Thoracic aorta (tissue), 2 donors: Measurements from ENCODE around the gene PTPDC1. TPM values are rescaled to one million over a fixed set of nuclear protein-coding genes. Genes with fewer than 3 reads are reported as not detected.

ENCODE experiments used
- ATAC-seq: fragments of 150-250 bp; one replicate; pipeline ENCODE4 v1.8.0; 2017; ENCODE audit warnings: low read depth; ENCODE audit not compliant: insufficient number of reproducible peaks, low FRiP score
- DNase-seq: peaks from one replicate; pipeline ENCODE4 v3.0.0-alpha.2; 2020; ENCODE audit warnings: low spot score
- H3K27ac ChIP-seq, 2 donors: fragments of 200-600 bp; sonication (generic); 1 replicate in 1 of 2; 2 replicates in 1 of 2; pipeline ENCODE4 v1.5.1; 2016; ENCODE audit warnings: mild to moderate bottlenecking in 2 of 2, moderate library complexity in 2 of 2
- H3K27me3 ChIP-seq: fragments of 200-600 bp; sonication (generic); replicated peaks from 2 replicates; pipeline ENCODE4 v1.6.0; 2016; ENCODE audit warnings: mild to moderate bottlenecking; ENCODE audit not compliant: insufficient read depth
- H3K36me3 ChIP-seq: fragments of 200-600 bp; sonication (generic); one replicate; pipeline ENCODE4 v1.5.1; 2016
- H3K4me1 ChIP-seq, 2 donors: fragments of 200-600 bp; sonication (generic); 1 replicate in 1 of 2; 2 replicates in 1 of 2; pipeline versions ENCODE4 v1.5.1 to v1.6.0; 2016; ENCODE audit warnings: low read depth in 2 of 2, mild to moderate bottlenecking in 1 of 2; ENCODE audit not compliant: control insufficient read depth in 1 of 2
- H3K4me3 ChIP-seq: fragments of 200-600 bp; sonication (generic); 2 replicates; pipeline ENCODE4 v1.5.1; 2016; ENCODE audit warnings: mild to moderate bottlenecking
- H3K9me3 ChIP-seq: fragments of 200-600 bp; sonication (generic); 2 replicates; pipeline ENCODE4 v1.5.1; 2016
- total RNA-seq, 2 donors: library from RNA; depleted of rRNA; stranded (reverse); fragments of >200 nt; gene quantifications; one replicate each; pipeline versions ENCODE4 v1.1.0 to v1.2.3, GENCODE V29; 2016
- TF ChIP-seq, protein P1 (sequence below): fragments of 200-600 bp; sonication (generic); IDR thresholded peaks from one replicate; pipeline ENCODE4 v1.5.1; 2019; ENCODE audit warnings: antibody characterized with exemption

Gene PTPDC1
- total RNA-seq: 10 to 100 TPM; 24.8 to 25.7 TPM

GRCh38 chr9:94084314-94084713, at the start of gene PTPDC1:
Gene PTPDC1, plus strand, starts transcription at chr9:94084464. Its CDS starts 67 bp downstream, at chr9:94084531.
- TF ChIP-seq, protein P1, sequence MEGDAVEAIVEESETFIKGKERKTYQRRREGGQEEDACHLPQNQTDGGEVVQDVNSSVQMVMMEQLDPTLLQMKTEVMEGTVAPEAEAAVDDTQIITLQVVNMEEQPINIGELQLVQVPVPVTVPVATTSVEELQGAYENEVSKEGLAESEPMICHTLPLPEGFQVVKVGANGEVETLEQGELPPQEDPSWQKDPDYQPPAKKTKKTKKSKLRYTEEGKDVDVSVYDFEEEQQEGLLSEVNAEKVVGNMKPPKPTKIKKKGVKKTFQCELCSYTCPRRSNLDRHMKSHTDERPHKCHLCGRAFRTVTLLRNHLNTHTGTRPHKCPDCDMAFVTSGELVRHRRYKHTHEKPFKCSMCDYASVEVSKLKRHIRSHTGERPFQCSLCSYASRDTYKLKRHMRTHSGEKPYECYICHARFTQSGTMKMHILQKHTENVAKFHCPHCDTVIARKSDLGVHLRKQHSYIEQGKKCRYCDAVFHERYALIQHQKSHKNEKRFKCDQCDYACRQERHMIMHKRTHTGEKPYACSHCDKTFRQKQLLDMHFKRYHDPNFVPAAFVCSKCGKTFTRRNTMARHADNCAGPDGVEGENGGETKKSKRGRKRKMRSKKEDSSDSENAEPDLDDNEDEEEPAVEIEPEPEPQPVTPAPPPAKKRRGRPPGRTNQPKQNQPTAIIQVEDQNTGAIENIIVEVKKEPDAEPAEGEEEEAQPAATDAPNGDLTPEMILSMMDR: no peak
- Histone ChIP-seq H3K36me3 (no peaks in the 10 kb centered on the region), H3K4me1 (peaks cover 0 to 5% of the 10 kb centered on the region in 2 donors), H3K27me3 (no peaks in the 10 kb centered on the region), H3K9me3 (no peaks in the 10 kb centered on the region), H3K27ac (no peak within 1 kb of the TSS), H3K4me3 (no peak within 1 kb of the TSS)
- DNase-seq: no peak
- no peak for ATAC-seq

GRCh38 chr9:94034511-94034910, 49.8 kb upstream of the PTPDC1 start:
- no peaks in the 10 kb centered on the region for H3K9me3 ChIP-seq
- no peak for DNase-seq
- H3K27ac ChIP-seq: no peak overlapping the region
- H3K27me3 ChIP-seq: no peaks in the 10 kb centered on the region
- no peaks in the 10 kb centered on the region for H3K36me3 ChIP-seq
- no peak overlapping the region for H3K4me3 ChIP-seq
- TF ChIP-seq, protein P1: no peak
- ATAC-seq: no peak
- peaks cover 3 to 15% of the 10 kb centered on the region in 2 donors for H3K4me1 ChIP-seq

DNA sequence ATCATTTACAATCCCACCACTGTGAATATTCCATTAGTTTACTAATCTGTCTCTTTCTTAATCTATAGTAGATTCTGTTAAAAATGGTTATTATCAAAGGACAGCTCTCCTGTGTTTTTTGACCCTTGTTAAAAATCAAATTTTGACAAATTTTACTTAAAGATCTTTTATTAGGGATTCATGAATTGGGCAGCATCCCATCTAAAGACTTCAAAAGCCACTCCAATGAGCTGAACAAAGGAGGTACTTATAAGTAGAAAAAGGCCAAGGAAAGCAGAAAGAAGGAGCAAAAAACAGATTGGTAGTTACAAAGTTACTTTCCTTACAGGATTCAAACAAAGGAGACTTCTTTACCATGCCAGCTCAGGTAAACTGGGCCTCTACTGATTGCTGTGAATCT, 44.5 kb upstream of the PTPDC1 start:
- no peak overlapping the region for H3K27ac ChIP-seq
- TF ChIP-seq, protein P1: no peak
- no peak overlapping the region for H3K4me3 ChIP-seq
- no peaks in the 10 kb centered on the region for H3K36me3 ChIP-seq
- no peaks in the 10 kb centered on the region for H3K9me3 ChIP-seq
- no peak for DNase-seq
- H3K27me3 ChIP-seq: no peaks in the 10 kb centered on the region
- ATAC-seq: no peak
- H3K4me1 ChIP-seq: no peaks in the 10 kb centered on the region

GRCh38 chr9:94042516-94043360, 41.5 kb upstream of the PTPDC1 start:
- H3K4me3 ChIP-seq: no peak overlapping the region
- TF ChIP-seq, protein P1: no peak
- no peak overlapping the region for H3K27ac ChIP-seq
- ATAC-seq (no peak), DNase-seq (no peak)
- no peaks in the 10 kb centered on the region for H3K9me3 ChIP-seq
- no peaks in the 10 kb centered on the region for H3K4me1 ChIP-seq
- H3K27me3 ChIP-seq: no peaks in the 10 kb centered on the region
- no peaks in the 10 kb centered on the region for H3K36me3 ChIP-seq

DNA sequence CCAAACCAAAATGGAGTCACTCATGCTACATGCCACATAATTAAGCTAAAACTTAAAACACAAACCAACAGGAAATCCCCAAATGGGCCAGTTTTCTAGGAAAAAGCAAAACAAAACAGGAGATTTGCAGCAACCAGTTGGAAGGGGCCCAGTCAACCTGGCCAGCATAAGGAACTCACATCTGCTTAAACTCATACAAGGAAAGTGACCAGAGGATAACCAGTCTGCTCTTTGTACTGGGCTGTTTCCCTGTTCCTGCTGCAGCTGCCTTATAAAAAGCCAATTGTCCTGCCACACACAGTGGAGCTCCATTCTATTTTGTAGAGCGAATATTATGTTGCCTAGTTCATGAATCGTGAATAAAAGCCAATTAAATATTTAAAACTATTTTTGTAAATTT, 29.5 kb upstream of the PTPDC1 start:
- TF ChIP-seq, protein P1: no peak
- no peak for DNase-seq

More for the DNA sequence above, 29.5 kb upstream of the PTPDC1 start:
- ATAC-seq: no peak
- Histone ChIP-seq H3K36me3 (no peaks in the 10 kb centered on the region), H3K27ac (no peak overlapping the region), H3K27me3 (no peaks in the 10 kb centered on the region), H3K4me3 (no peak overlapping the region), H3K9me3 (peaks cover 11% of the 10 kb centered on the region), H3K4me1 (peaks cover 4 to 19% of the 10 kb centered on the region in 2 donors)
